ENCODE measurements around the gene SEMA3A.

Gene SEMA3A

DNA sequence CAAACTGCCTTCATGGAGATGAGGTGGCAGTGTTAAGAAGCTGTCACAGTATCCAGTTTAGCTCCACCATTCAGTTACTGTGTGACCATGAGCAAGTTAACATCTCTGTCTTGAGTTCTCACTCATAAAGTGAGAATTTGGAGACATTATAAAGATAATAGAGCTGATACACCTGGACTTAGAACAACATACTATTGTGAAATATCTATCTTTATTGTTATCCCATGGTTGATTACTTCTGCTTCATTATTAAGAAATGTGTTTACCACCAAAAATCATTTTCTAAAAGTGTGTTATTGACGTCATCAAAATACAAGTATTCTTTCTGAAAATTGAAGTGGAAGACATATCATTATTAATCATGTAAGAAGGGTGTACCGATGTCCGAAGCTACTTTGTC lies 166.9 kb downstream of the SEMA3A start:
- DNase-seq (ENCODE audit: low read depth): no peak
- TF ChIP-seq, protein P1, sequence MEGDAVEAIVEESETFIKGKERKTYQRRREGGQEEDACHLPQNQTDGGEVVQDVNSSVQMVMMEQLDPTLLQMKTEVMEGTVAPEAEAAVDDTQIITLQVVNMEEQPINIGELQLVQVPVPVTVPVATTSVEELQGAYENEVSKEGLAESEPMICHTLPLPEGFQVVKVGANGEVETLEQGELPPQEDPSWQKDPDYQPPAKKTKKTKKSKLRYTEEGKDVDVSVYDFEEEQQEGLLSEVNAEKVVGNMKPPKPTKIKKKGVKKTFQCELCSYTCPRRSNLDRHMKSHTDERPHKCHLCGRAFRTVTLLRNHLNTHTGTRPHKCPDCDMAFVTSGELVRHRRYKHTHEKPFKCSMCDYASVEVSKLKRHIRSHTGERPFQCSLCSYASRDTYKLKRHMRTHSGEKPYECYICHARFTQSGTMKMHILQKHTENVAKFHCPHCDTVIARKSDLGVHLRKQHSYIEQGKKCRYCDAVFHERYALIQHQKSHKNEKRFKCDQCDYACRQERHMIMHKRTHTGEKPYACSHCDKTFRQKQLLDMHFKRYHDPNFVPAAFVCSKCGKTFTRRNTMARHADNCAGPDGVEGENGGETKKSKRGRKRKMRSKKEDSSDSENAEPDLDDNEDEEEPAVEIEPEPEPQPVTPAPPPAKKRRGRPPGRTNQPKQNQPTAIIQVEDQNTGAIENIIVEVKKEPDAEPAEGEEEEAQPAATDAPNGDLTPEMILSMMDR (conservative IDR thresholded peaks at IDR 0.05; ENCODE audit: low read depth, low read length): no peak
- no peak overlapping the region for H3K4me3 ChIP-seq (ENCODE audit: low read length)

DNA sequence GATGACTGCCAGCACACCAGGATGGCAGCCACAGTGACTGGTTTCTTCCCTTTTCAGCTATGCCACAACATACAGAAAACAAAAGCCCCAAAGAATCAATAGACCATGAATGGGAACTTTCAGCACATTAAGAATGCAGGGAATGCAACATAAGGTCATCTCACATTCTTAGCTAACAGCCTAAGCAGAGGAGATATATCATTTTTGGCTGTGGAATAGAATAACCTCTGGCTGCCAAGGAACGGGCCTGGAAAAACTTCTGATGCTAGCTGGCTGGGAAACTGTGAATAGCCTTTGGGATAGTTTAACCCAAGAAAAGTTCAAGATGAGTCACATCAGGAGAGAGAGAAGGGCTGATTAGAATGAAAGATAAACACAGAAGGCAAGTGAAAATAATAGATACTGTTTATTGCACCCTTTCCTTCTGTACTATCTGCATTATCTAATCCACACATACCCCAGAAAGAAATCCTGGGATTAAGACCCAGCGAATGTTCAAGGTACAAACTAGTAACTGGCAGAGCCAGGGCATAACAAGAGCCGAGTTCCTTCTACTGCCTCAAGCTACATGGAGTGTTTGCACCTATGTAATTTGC lies 169.2 kb downstream of the SEMA3A start:
- TF ChIP-seq, protein P1 (conservative IDR thresholded peaks at IDR 0.05; ENCODE audit: low read depth, low read length): no peak
- no peak overlapping the region for H3K4me3 ChIP-seq (ENCODE audit: low read length)
- peak; percentile 70 for DNase-seq (ENCODE audit: low read depth)

DNA sequence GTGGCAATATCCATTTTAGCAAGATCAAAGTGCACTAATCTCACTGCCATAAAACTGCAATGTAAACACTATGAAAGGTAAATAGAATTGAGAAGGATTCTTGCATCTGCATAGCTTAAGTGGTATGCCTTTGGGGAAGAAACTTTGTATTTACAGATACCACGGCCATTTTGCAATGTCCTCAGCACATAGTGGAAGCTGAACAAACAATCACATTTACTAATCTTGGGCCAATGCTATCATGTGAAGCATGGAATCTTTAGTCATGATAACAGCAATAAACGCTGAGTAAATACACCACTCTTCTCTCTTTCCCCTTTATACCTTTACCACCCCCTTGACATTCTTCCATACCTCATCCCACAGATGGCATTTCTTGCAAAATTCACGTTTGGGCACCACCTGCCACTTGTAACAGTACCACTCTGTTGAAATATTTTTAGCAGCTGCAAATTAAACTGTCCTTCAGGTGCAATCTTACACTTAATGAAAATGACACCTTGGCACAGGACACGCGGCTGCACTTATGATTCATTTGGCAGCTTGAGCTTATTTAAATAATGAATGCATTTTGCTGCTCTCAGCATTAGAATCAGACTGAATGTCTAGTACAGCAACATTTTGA lies 171.8 kb downstream of the SEMA3A start:
- DNase-seq (ENCODE audit: low read depth): no peak
- TF ChIP-seq, protein P1 (conservative IDR thresholded peaks at IDR 0.05; ENCODE audit: low read depth, low read length): no peak
- no peak overlapping the region for H3K4me3 ChIP-seq (ENCODE audit: low read length)

DNA sequence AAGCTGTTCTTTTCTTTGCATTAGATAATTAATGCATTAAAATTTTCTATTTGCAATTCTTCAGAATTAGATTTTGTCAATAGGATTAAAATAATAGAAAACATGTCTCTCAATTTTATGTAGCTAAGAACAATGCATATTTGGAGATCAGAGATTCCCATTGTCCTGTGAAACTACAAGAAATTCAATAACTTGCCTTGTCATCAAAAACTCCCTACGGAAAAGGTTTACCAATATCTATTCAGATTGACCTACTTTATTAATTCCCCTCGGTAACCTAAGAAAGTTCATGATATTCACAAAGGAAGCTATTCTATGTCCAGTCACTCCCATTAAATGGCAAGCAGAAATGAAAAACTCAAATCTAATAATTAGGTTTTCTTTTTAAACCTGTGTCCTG lies 172.6 kb downstream of the SEMA3A start:
- DNase-seq (ENCODE audit: low read depth): no peak
- H3K4me3 ChIP-seq (ENCODE audit: low read length): no peak overlapping the region
- TF ChIP-seq, protein P1 (conservative IDR thresholded peaks at IDR 0.05; ENCODE audit: low read depth, low read length): no peak

DNA sequence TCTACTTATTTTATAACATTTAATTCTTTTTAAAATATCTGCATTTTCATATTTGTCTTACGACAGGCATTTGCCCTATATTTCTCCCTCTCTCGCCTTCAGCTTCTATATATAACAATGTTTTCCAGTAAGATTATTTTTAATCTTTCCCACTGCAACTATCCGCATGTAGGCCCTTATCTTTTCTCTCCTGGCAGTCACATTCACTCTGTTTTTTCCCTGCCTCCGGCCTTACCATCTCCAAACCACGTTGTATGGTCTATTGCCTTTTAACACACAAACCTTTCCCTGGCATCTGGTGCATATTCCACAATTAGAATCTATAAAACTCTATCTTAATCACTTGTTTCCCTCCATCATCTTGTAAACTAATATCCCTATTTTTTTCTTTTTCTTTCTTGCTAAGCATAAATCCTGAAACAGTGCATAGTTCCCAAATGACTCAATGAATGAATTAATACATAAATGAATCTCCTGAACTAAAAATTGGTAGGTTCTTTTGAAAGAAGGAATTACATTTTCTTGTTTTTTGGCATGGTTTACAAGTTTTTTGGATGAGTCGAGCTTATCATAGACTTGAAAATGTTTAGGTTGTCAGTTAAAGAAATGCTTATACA lies 173.2 kb downstream of the SEMA3A start:
- TF ChIP-seq, protein P1 (conservative IDR thresholded peaks at IDR 0.05; ENCODE audit: low read depth, low read length): no peak
- DNase-seq (ENCODE audit: low read depth): no peak
- no peak overlapping the region for H3K4me3 ChIP-seq (ENCODE audit: low read length)

DNA sequence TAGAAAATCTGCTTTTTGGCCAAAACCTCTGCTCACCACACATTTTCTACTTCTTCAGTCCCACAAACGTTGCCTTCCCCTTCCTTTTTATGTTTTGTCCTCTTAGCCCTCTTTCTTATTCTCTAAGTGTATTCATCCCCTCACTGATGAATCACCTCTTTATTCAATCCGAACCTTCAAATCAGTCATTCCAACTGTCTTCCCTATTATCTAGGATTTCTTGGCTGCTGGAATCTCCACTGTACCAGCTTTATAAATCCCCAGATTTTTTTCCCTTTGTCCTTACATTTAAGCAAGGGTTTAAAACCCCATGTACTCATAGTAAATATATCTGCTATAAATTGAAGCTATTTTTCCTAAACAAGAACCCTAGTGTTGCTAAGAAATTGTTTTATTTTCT lies 176.9 kb downstream of the SEMA3A start:
- DNase-seq (ENCODE audit: low read depth): no peak
- TF ChIP-seq, protein P1 (conservative IDR thresholded peaks at IDR 0.05; ENCODE audit: low read depth, low read length): no peak
- H3K4me3 ChIP-seq (ENCODE audit: low read length): no peak overlapping the region

Measured in retinal pigment epithelial cell (primary cell).